ENCODE measurements around the gene CSAD.

- TF ChIP-seq, protein P1, sequence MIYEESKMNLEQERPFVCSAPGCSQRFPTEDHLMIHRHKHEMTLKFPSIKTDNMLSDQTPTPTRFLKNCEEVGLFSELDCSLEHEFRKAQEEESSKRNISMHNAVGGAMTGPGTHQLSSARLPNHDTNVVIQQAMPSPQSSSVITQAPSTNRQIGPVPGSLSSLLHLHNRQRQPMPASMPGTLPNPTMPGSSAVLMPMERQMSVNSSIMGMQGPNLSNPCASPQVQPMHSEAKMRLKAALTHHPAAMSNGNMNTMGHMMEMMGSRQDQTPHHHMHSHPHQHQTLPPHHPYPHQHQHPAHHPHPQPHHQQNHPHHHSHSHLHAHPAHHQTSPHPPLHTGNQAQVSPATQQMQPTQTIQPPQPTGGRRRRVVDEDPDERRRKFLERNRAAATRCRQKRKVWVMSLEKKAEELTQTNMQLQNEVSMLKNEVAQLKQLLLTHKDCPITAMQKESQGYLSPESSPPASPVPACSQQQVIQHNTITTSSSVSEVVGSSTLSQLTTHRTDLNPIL (CRISPR knock-in tag; IDR thresholded peaks at IDR 0.05; ENCODE audit: low read depth): no peak
- no peak for TF ChIP-seq TSHZ2 (CRISPR knock-in tag; IDR thresholded peaks at IDR 0.05)
- TF ChIP-seq PATZ1 (CRISPR knock-in tag; IDR thresholded peaks at IDR 0.05; ENCODE audit: borderline replicate concordance): no peak
- no peak for TF ChIP-seq ZNF565 (CRISPR knock-in tag; conservative IDR thresholded peaks at IDR 0.05; ENCODE audit: low read depth)
Observed at GRCh38 chr12:53201639-53202038, 20.9 kb upstream of the CSAD start.

Measured in SK-N-SH treated with all-trans-retinoic acid at 6 μM for 48 hours (cell line).